Measurements from ENCODE around the gene CXorf66. TPM values are rescaled to one million over a fixed set of nuclear protein-coding genes. Genes with fewer than 3 reads are reported as not detected.

Gene CXorf66
- total and polyA plus RNA-seq, 2 of the 4 experiments (the other 2 are of a cell fraction), result not detected

- no peak for ATAC-seq (ENCODE audit: low read depth)
- TF ChIP-seq MAFK (IDR thresholded peaks at IDR 0.05; ENCODE audit: low read depth, low read length) (no peak), RFX5 (IDR thresholded peaks at IDR 0.05; ENCODE audit: low read depth, low read length) (no peak), BHLHE40 (IDR thresholded peaks at IDR 0.05; ENCODE audit: low read depth, low read length) (no peak), MXI1 (IDR thresholded peaks at IDR 0.05; ENCODE audit: borderline replicate concordance, low read depth, low read length) (no peak), MAZ (IDR thresholded peaks at IDR 0.05; ENCODE audit: borderline replicate concordance, low read depth, low read length) (no peak), CHD1 (IDR thresholded peaks at IDR 0.05; ENCODE audit: low read depth, low read length) (no peak), USF2 (IDR thresholded peaks at IDR 0.05; ENCODE audit: low read depth, low read length) (no peak), SMC3 (IDR thresholded peaks at IDR 0.05; ENCODE audit: low read depth, low read length) (no peak), POLR2A (IDR thresholded peaks at IDR 0.05; ENCODE audit: low read depth, low read length) (no peak), RCOR1 (IDR thresholded peaks at IDR 0.05; ENCODE audit: insufficient replicate concordance, low read length) (no peak), RAD21 (IDR thresholded peaks at IDR 0.05; ENCODE audit: low read length) (no peak), NFE2L2 (IDR thresholded peaks at IDR 0.05; ENCODE audit: low read depth, low read length) (no peak), CTCF (conservative IDR thresholded peaks at IDR 0.05; ENCODE audit: low read depth, low read length) (no peak), FOS (IDR thresholded peaks at IDR 0.05; ENCODE audit: low read depth, low read length) (no peak), CEBPB (IDR thresholded peaks at IDR 0.05; ENCODE audit: low read depth, low read length) (no peak)
Measured at GRCh38 chrX:139972629-139973624, 7.6 kb upstream of the CXorf66 start.

More at GRCh38 chrX:139972629-139973624, 7.6 kb upstream of the CXorf66 start:
- no peak overlapping the region for H4K8ac ChIP-seq (ENCODE audit: low read depth in 2 of 2, low read length in 2 of 2)
- in situ Hi-C loops (cut with MboI; ENCODE audit: low sequenced_read_pairs) (no loop called here), dilution Hi-C loops (cut with HindIII; ENCODE audit: low sequenced_read_pairs, unreplicated experiment) (no loop called here), intact Hi-C loops (cut with micrococcal nuclease) (loop anchor here (10.0 kb wide), 1 partner anchor 418 kb away; no protein-coding TSS in a partner anchor)
- no CpG with 5 or more reads among the region's 6 CpGs for WGBS, 2 experiments (ENCODE audit: extremely low coverage in 2 of 2, insufficient read length in 1 of 2)
- H2AK9ac ChIP-seq (replicated peaks; ENCODE audit: low read depth, low read length, poor library complexity), result no peak overlapping the region
- H3K27me3 ChIP-seq (ENCODE audit: control insufficient read depth, insufficient read depth, low read length), result no peaks in the 10 kb centered on the region; the same call in 1 of the 2 replicates
- H3K27ac ChIP-seq (ENCODE audit: insufficient read depth, low read length), result no peak overlapping the region
- no peak overlapping the region for H3K23ac ChIP-seq (ENCODE audit: low read depth, low read length)
- no peak overlapping the region for H2BK120ac ChIP-seq (ENCODE audit: low read depth, low read length)
- no TSS peak for BruUV-seq (replicated peaks)
- no peak overlapping the region for H4K91ac ChIP-seq (ENCODE audit: insufficient read depth, low read depth, low read length)
- no peaks in the 10 kb centered on the region for H4K20me1 ChIP-seq (ENCODE audit: insufficient read depth, low read length)
- H3K4me1 ChIP-seq (ENCODE audit: control insufficient read depth, insufficient read depth, low read length), result no peaks in the 10 kb centered on the region
- H4K5ac ChIP-seq (ENCODE audit: low read depth, low read length), result no peak overlapping the region
- H3K4me2 ChIP-seq (ENCODE audit: low read depth, low read length), result no peak overlapping the region
- H3K36me3 ChIP-seq (ENCODE audit: control insufficient read depth, insufficient read depth, low read length), result no peaks in the 10 kb centered on the region
- CTCF ChIA-PET, result no interaction called here
- H2BK5ac ChIP-seq (ENCODE audit: low read depth, low read length, poor library complexity, severe bottlenecking), result no peak overlapping the region
- POLR2A ChIA-PET (ENCODE audit: unreplicated experiment), result no interaction called here
- H3K9me3 ChIP-seq (ENCODE audit: control insufficient read depth, insufficient read depth, low read length), result no peaks in the 10 kb centered on the region
- no peak overlapping the region for H3K4me3 ChIP-seq (ENCODE audit: insufficient read depth, low read depth, low read length)
- H2AFZ ChIP-seq (replicated peaks; ENCODE audit: low read length, poor library complexity), result peak overlapping the region; percentile 56
- H3K79me1 ChIP-seq (ENCODE audit: low read depth in 1 of 2, low read length in 2 of 2), result no peaks in the 10 kb centered on the region
- H2AK5ac ChIP-seq (ENCODE audit: low read depth, low read length), result no peak overlapping the region
- no peak overlapping the region for H3K4ac ChIP-seq (ENCODE audit: low read depth, low read length)
- no peaks in the 10 kb centered on the region for H3K9me1 ChIP-seq (ENCODE audit: insufficient read depth, low read length)
- H3K56ac ChIP-seq (ENCODE audit: extremely low read depth, insufficient read depth, low read length), result no peak overlapping the region
- H2BK20ac ChIP-seq (ENCODE audit: low read depth, low read length), result no peak overlapping the region
- H3K9ac ChIP-seq (ENCODE audit: low read depth, low read length), result no peak overlapping the region
- DNase-seq, result no peak
- H2BK15ac ChIP-seq (ENCODE audit: low read depth, low read length), result no peak overlapping the region
- no peak overlapping the region for H3K14ac ChIP-seq (replicated peaks; ENCODE audit: low read depth, low read length)
- H3K18ac ChIP-seq (ENCODE audit: low read depth, low read length), result no peak overlapping the region

Measured in IMR-90 (cell line).